Natural killer cell (primary cell): ENCODE results near the gene LETMD1. TPM values are rescaled to one million over a fixed set of nuclear protein-coding genes. Genes with fewer than 3 reads are reported as not detected.
A peak's percentile ranks its signal among the peaks of the same experiment; 100 is the strongest.

Experiments used
- ATAC-seq, 3 donors: fragments of 150-1000 bp in 2 of 3; fragments of 200-7000 bp in 1 of 3; cut with Tn5 transposase; 1 replicate in 1 of 3; 2 replicates in 2 of 3; pipeline ENCODE4 v1.10.0; 2021; ENCODE audit warnings: mild to moderate bottlenecking in 2 of 3, moderate library complexity in 2 of 3
- DNase-seq, 2 donors: peaks; one replicate each; pipeline versions ENCODE4 v3.0.0 to v3.0.0-alpha.2; 2013 to 2021; ENCODE audit warnings: mixed read lengths in 1 of 2
- H3K27ac ChIP-seq: one replicate; pipeline ENCODE4 v1.5.1; 2013; ENCODE audit warnings: mild to moderate bottlenecking, low read length
- H3K27me3 ChIP-seq: one replicate; pipeline ENCODE4 v1.6.1; 2013; ENCODE audit warnings: low read length; ENCODE audit not compliant: control insufficient read depth, insufficient read depth
- H3K36me3 ChIP-seq: one replicate; pipeline ENCODE4 v1.6.1; 2013; ENCODE audit warnings: low read length; ENCODE audit not compliant: control insufficient read depth, insufficient read depth
- H3K4me1 ChIP-seq: one replicate; pipeline ENCODE4 v1.6.1; 2013; ENCODE audit warnings: low read length; ENCODE audit not compliant: control insufficient read depth, insufficient read depth
- H3K4me3 ChIP-seq: one replicate; pipeline ENCODE4 v1.5.1; 2013; ENCODE audit warnings: low read length
- H3K9me3 ChIP-seq: one replicate; pipeline ENCODE4 v1.6.1; 2013; ENCODE audit warnings: low read length; ENCODE audit not compliant: control insufficient read depth, insufficient read depth
- H3K27ac Mint-ChIP-seq, 2 donors: one replicate each; pipeline ENCODE4 v1.8.0; 2022; ENCODE audit warnings: mild to moderate bottlenecking in 2 of 2, mixed read lengths in 2 of 2, moderate library complexity in 1 of 2
- H3K27me3 Mint-ChIP-seq, 2 donors: one replicate each; pipeline ENCODE4 v1.8.0; 2022; ENCODE audit warnings: low read depth in 2 of 2, mixed read lengths in 2 of 2
- H3K36me3 Mint-ChIP-seq: one replicate; pipeline ENCODE4 v1.8.0; 2022; ENCODE audit warnings: mixed read lengths
- H3K4me1 Mint-ChIP-seq, 2 donors: one replicate each; pipeline ENCODE4 v1.8.0; 2022; ENCODE audit warnings: mixed read lengths in 2 of 2
- H3K4me3 Mint-ChIP-seq: one replicate; pipeline ENCODE4 v1.8.0; 2022; ENCODE audit warnings: mild to moderate bottlenecking, moderate library complexity, mixed read lengths
- H3K9me3 Mint-ChIP-seq, 2 donors: one replicate each; pipeline ENCODE4 v1.8.0; 2022; ENCODE audit warnings: mixed read lengths in 2 of 2
- CTCF ChIP-seq: fragments of 200-600 bp; IDR thresholded peaks from one replicate; pipeline ENCODE4 v1.8.0; 2022; ENCODE audit warnings: antibody characterized with exemption
- WGBS: methylation state at CpG from one replicate; pipeline ENCODE4 v1.1.7; 2013; ENCODE audit warnings: missing lambda C conversion rate; ENCODE audit not compliant: insufficient coverage; 5-methylcytosine and 5-hydroxymethylcytosine counted together
- intact Hi-C: fragments of 100-400 bp; cut with micrococcal nuclease; formaldehyde crosslinking; loops from one replicate; pipeline ENCODE4 v1.14.2; 2022
- total RNA-seq, 4 donors: library from RNA; stranded (reverse); fragments of 120-200 nt in 1 of 4; gene quantifications; one replicate each; pipeline versions ENCODE4 v1.2.3 to v1.2.4, GENCODE V29; 2013 to 2022

Gene LETMD1
- total RNA-seq, 3 donors from 2014 or later (not counting 1 experiment from before 2014, with no cell fraction given): 57.1 to 71.8 (median 58.2) TPM

GRCh38 chr12:51025836-51026638 lies 22.1 kb upstream of the LETMD1 start, which contains the start of gene SLC11A2:
SLC11A2 (minus strand) TSS chr12:51026384; CDS start chr12:51010728, 15,656 bp downstream.
- Histone ChIP-seq H3K27me3 (no peaks in the 10 kb centered on the region), H3K27ac (peak within 1 kb of the TSS; percentile 56), H3K9me3 (no peaks in the 10 kb centered on the region), H3K4me3 (peak within 1 kb of the TSS; percentile 75), H3K36me3 (no peaks in the 10 kb centered on the region), H3K4me1 (peaks cover 30% of the 10 kb centered on the region)
- H3K4me3 Mint-ChIP-seq: peak within 1 kb of the TSS; percentile 98
- DNase-seq: peak; percentile 82 to 95
- TF ChIP-seq CTCF: no peak
- H3K27ac Mint-ChIP-seq: peak within 1 kb of the TSS; percentile 88 to 97
- intact Hi-C loops: loop anchor here (1.0 to 10.0 kb wide), 4 partner anchors 22 to 263 kb away; partner anchors contain the start of gene LETMD1
- H3K9me3 Mint-ChIP-seq: no peaks in the 10 kb centered on the region
- ATAC-seq: peak; percentile 94 to 98 (median 95)
- WGBS: under 1% methylated on average over 74 of the region's 74 CpGs
- H3K4me1 Mint-ChIP-seq: peaks cover 37 to 45% of the 10 kb centered on the region in 2 donors
- H3K36me3 Mint-ChIP-seq: no peaks in the 10 kb centered on the region
- H3K27me3 Mint-ChIP-seq: peaks cover 0 to 4% of the 10 kb centered on the region in 2 donors

GRCh38 chr12:51027342-51027835 lies 20.7 kb upstream of the LETMD1 start:
- H3K4me1 Mint-ChIP-seq: peaks cover 24 to 33% of the 10 kb centered on the region in 2 donors
- peaks cover 18% of the 10 kb centered on the region for H3K4me1 ChIP-seq
- no peak for DNase-seq

GRCh38 chr12:51028126-51028812 lies 19.9 kb upstream of the LETMD1 start:
- H3K27ac Mint-ChIP-seq: no peak overlapping the region

More at GRCh38 chr12:51027342-51027835, 20.7 kb upstream of the LETMD1 start:
- H3K9me3 Mint-ChIP-seq: no peaks in the 10 kb centered on the region
- H3K4me3 Mint-ChIP-seq: peak overlapping the region; percentile 47
- H3K4me3 ChIP-seq: no peak overlapping the region
- 96% methylated on average over 15 of the region's 15 CpGs for WGBS
- TF ChIP-seq CTCF: no peak
- no peaks in the 10 kb centered on the region for H3K27me3 ChIP-seq
- H3K36me3 ChIP-seq: no peaks in the 10 kb centered on the region
- H3K27me3 Mint-ChIP-seq: peaks cover 0 to 4% of the 10 kb centered on the region in 2 donors
- no peak overlapping the region for H3K27ac Mint-ChIP-seq
- H3K36me3 Mint-ChIP-seq: no peaks in the 10 kb centered on the region
- no peak overlapping the region for H3K27ac ChIP-seq
- ATAC-seq: no peak
- intact Hi-C loops: loop anchor here (5.0 to 10.0 kb wide), 2 partner anchors 103 to 200 kb away; a partner anchor contains a TSS
- H3K9me3 ChIP-seq: no peaks in the 10 kb centered on the region

More at GRCh38 chr12:51028126-51028812, 19.9 kb upstream of the LETMD1 start:
- H3K4me3 Mint-ChIP-seq: peak overlapping the region; percentile 64
- intact Hi-C loops: loop anchor here (5.0 to 10.0 kb wide), 2 partner anchors 103 to 201 kb away; a partner anchor contains a TSS
- Histone ChIP-seq H3K27ac (no peak overlapping the region), H3K27me3 (no peaks in the 10 kb centered on the region), H3K4me1 (peaks cover 18% of the 10 kb centered on the region), H3K4me3 (no peak overlapping the region), H3K36me3 (no peaks in the 10 kb centered on the region), H3K9me3 (no peaks in the 10 kb centered on the region)
- no peaks in the 10 kb centered on the region for H3K36me3 Mint-ChIP-seq
- peak in 1 of 2 donors; percentile 54 for DNase-seq
- H3K4me1 Mint-ChIP-seq: peaks cover 24 to 29% of the 10 kb centered on the region in 2 donors
- ATAC-seq: no peak
- no peak for TF ChIP-seq CTCF
- H3K27me3 Mint-ChIP-seq: peaks cover 0 to 4% of the 10 kb centered on the region in 2 donors
- H3K9me3 Mint-ChIP-seq: no peaks in the 10 kb centered on the region
- WGBS: 48% methylated on average over 8 of the region's 9 CpGs
